NCI-H2171 treated with DMSO at 0.1 percent for 48 hours (cell line): Measurements from ENCODE around the gene ACTR2.
A peak's percentile ranks its signal among the peaks of the same experiment; 100 is the strongest.
"Not testable (repeated sequence)": the region's sequence is repeated elsewhere in the genome, so short reads cannot be mapped to it uniquely, and the experiment has no call there.

Source experiments
- DNase-seq: peaks from one replicate; lab custom pipeline; 2025; lab: John Stamatoyannopoulos, UW

ACTR2 gene

GRCh38 chr2:65227456-65228262, at the start of gene ACTR2:
ACTR2 (plus strand) TSS chr2:65227831; CDS start chr2:65227910, 79 bp downstream.
- peak; percentile 97 for DNase-seq

GRCh38 chr2:65182570-65182969, 45.1 kb upstream of the ACTR2 start:
- DNase-seq: no peak

- DNase-seq: not testable (repeated sequence)
Observed at GRCh38 chr2:65183406-65183805, 44.2 kb upstream of the ACTR2 start.

GRCh38 chr2:65185012-65185411, 42.6 kb upstream of the ACTR2 start:
- DNase-seq: no peak

- DNase-seq: no peak
Observed at GRCh38 chr2:65186093-65186868, 41.4 kb upstream of the ACTR2 start.

GRCh38 chr2:65186872-65187851, 40.5 kb upstream of the ACTR2 start:
- peak; percentile 42 for DNase-seq

GRCh38 chr2:65193446-65193845, 34.2 kb upstream of the ACTR2 start:
- DNase-seq: no peak

- DNase-seq: no peak
Observed at GRCh38 chr2:65198737-65199136, 28.9 kb upstream of the ACTR2 start.

GRCh38 chr2:65199166-65199565, 28.5 kb upstream of the ACTR2 start:
- DNase-seq: no peak

- DNase-seq: no peak
Observed at GRCh38 chr2:65199891-65200290, 27.7 kb upstream of the ACTR2 start.

- no peak for DNase-seq
Observed at GRCh38 chr2:65204461-65205210, 23.0 kb upstream of the ACTR2 start.

- DNase-seq: no peak
Observed at GRCh38 chr2:65212115-65212514, 15.5 kb upstream of the ACTR2 start.

GRCh38 chr2:65212619-65213018, 15.0 kb upstream of the ACTR2 start:
- no peak for DNase-seq

GRCh38 chr2:65213035-65213434, 14.6 kb upstream of the ACTR2 start:
- no peak for DNase-seq

- DNase-seq: no peak
Observed at GRCh38 chr2:65214361-65214760, 13.3 kb upstream of the ACTR2 start.

- no peak for DNase-seq
Observed at GRCh38 chr2:65214843-65215242, 12.8 kb upstream of the ACTR2 start.

- DNase-seq: no peak
Observed at GRCh38 chr2:65215946-65216345, 11.7 kb upstream of the ACTR2 start.

- DNase-seq: no peak
Observed at GRCh38 chr2:65220432-65221131, 7.0 kb upstream of the ACTR2 start.

- not testable (repeated sequence) for DNase-seq
Observed at GRCh38 chr2:65221275-65221674, 6.4 kb upstream of the ACTR2 start.

GRCh38 chr2:65227020-65227455, 593 bp upstream of the ACTR2 start:
- peak; percentile 40 for DNase-seq
